ENCODE results near the gene VPS13D.

- TF ChIP-seq, protein P1, sequence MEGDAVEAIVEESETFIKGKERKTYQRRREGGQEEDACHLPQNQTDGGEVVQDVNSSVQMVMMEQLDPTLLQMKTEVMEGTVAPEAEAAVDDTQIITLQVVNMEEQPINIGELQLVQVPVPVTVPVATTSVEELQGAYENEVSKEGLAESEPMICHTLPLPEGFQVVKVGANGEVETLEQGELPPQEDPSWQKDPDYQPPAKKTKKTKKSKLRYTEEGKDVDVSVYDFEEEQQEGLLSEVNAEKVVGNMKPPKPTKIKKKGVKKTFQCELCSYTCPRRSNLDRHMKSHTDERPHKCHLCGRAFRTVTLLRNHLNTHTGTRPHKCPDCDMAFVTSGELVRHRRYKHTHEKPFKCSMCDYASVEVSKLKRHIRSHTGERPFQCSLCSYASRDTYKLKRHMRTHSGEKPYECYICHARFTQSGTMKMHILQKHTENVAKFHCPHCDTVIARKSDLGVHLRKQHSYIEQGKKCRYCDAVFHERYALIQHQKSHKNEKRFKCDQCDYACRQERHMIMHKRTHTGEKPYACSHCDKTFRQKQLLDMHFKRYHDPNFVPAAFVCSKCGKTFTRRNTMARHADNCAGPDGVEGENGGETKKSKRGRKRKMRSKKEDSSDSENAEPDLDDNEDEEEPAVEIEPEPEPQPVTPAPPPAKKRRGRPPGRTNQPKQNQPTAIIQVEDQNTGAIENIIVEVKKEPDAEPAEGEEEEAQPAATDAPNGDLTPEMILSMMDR (IDR thresholded peaks at IDR 0.05): no peak
- no peak for TF ChIP-seq POLR2A (IDR thresholded peaks at IDR 0.05)
Measured at GRCh38 chr1:12232221-12232620, 2.4 kb downstream of the VPS13D start.
